LNCaP clone FGC (cell line): ENCODE results near the gene TNS3.

Experiments
- DNase-seq: peaks from one replicate; pipeline ENCODE4 v3.0.0-alpha.2; 2011; ENCODE audit warnings: low read depth
- H3K4me3 ChIP-seq: 2 replicates; pipeline ENCODE4 v1.5.1; 2011; ENCODE audit warnings: mild to moderate bottlenecking, low read depth, low read length, control low read depth
- TF ChIP-seq, protein P1 (sequence below): IDR thresholded peaks from 2 replicates; pipeline ENCODE4 v1.5.1; 2012; ENCODE audit warnings: mild to moderate bottlenecking; ENCODE audit not compliant: control insufficient read depth, insufficient read depth; ENCODE audit errors: extremely low read depth

Gene TNS3

DNA sequence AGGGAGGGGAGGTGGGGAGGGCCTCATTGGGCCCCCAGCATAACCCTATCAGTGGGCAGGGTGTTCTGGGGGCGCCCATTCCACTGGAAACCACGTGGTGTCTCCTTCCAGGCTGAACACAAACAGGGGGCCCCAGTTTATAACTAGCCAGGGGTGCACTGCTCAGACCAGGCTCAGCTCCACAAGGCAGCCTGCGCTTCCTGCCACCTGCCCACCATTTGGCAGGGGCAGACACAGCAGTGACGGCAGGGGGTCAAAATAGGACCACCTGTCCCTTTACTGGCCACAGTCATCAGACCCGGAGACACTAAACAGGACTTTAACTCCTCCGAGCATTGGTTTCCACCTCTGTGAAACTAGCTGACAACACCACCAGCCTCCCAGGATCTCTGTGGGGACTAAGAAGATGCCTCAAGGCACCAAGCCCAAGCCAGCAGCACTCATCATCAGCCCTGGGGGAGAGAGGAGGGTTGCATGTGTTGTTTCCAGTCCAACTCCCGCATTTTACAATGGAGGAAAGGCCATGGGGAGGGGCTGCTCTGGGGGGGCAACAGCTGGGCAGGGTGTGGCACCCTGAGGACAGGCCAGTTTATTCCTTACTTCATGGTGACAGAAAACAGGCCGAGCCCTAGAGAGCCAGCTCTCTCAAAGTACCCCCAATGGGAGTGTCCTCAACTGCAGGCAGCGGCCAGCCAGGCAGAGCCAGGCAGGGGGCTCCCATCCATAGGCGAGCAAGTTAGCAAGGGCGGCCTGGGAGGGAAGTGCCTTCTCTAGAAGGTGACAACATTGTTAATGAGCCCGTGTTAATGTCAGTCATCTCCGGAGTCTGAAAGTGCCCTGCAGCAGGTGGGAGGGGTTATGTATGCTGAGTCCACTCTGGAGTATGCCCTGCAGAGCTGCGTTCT is 127.6 kb downstream of the TNS3 start:
- no peak for DNase-seq
- H3K4me3 ChIP-seq: no peak overlapping the region
- TF ChIP-seq, protein P1, sequence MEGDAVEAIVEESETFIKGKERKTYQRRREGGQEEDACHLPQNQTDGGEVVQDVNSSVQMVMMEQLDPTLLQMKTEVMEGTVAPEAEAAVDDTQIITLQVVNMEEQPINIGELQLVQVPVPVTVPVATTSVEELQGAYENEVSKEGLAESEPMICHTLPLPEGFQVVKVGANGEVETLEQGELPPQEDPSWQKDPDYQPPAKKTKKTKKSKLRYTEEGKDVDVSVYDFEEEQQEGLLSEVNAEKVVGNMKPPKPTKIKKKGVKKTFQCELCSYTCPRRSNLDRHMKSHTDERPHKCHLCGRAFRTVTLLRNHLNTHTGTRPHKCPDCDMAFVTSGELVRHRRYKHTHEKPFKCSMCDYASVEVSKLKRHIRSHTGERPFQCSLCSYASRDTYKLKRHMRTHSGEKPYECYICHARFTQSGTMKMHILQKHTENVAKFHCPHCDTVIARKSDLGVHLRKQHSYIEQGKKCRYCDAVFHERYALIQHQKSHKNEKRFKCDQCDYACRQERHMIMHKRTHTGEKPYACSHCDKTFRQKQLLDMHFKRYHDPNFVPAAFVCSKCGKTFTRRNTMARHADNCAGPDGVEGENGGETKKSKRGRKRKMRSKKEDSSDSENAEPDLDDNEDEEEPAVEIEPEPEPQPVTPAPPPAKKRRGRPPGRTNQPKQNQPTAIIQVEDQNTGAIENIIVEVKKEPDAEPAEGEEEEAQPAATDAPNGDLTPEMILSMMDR: no peak

DNA sequence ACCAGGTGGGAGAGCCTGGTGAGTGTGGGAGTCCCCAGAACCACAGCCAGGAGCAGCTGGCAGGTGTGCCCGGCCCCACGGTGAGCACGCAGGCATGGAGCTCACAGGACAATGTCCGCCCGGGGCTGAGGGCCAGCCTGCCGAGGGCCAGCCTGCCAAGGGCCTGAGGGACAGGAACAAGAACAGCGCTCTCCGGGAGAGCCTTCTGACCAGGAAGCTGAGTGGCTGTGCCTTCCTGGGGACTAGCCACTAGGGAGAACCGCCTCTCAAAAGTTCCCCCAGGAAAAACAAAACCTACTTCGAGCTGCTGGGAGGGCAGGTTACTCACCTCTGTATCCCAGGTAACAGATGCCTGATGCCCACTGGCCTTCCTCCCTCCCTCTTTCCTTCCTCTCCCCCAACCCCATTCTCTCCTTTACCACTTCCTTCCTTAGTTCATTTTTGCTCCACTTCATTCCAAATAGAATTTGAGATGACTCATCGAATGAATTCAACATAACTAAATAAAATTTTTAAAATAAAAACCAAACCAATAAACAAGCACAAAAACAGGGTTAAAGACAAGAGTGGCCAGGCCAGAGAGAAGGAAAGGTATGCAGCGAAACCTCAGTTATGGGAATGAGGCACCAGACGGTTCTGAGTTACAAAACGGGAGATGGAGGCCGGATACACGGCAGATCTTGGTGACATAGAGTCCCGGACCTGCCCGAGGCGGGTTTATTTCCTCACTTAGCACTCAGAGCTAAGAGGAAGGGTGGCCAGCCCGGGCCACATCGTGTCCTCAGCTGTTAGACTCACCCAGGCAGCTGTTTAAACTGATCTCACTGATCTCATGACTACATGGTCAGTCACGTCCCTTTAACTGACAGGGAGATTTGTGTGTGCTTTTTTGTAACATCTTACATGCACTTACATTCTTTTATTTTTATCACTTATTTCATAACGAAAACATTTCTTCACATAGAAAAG is 128.5 kb downstream of the TNS3 start:
- TF ChIP-seq, protein P1: no peak
- no peak overlapping the region for H3K4me3 ChIP-seq
- DNase-seq: no peak

DNA sequence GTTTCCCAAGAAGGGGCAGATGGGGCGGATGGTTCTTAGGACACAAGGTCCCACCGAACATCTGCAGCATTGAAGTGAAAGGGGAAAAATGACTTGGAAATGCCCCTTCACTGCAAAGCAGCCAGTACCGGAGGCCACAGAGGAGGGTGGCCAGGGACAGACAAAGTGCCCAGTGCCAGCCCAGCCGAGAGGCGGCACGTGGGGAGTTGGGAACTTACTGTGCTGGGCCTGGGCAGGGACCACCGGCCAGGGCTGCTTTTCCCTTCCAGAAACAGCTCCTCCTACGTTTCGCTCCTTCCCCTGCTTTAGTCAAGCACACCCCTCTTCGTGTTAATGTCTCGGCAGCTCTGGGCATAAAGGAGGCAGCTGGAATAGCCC is 129.2 kb downstream of the TNS3 start:
- TF ChIP-seq, protein P1: no peak
- no peak for DNase-seq
- H3K4me3 ChIP-seq: no peak overlapping the region

DNA sequence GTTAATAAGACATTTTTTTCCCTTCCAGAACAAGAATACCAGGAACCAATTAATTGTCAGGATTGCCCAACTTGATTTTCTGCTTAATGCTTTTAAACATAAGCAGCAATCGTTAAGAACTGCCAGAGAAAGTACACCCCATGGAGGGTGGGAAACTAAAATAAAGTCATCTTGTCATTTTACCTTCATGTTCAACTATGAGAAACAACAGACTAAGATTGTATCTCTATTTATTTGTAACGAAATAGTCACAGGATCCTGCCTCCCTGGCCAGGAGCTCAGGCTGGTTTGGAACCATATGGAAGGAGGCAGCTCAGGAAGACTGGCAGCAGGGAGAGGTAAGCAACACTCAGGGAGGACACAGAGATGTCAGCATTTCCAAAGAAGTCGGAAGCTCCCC is 129.6 kb downstream of the TNS3 start:
- H3K4me3 ChIP-seq: no peak overlapping the region
- TF ChIP-seq, protein P1: no peak
- no peak for DNase-seq

DNA sequence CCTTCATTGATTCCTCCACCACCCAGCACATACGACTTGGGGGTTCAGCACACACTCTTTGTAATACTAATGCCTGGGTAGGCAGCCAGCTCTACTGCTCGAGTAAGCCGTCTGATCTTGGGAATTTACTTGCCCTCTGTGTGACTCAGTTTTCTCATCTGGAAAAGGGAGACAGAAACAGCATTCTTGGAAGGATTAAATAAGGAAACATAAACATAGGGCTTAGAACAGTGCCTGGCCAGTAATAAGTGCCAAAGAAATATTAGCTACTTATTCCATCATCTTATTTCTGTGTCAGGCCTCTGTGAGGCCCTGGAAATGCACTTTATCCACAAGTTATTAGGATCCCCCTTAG is 130.1 kb downstream of the TNS3 start:
- H3K4me3 ChIP-seq: no peak overlapping the region
- no peak for DNase-seq
- TF ChIP-seq, protein P1: no peak

DNA sequence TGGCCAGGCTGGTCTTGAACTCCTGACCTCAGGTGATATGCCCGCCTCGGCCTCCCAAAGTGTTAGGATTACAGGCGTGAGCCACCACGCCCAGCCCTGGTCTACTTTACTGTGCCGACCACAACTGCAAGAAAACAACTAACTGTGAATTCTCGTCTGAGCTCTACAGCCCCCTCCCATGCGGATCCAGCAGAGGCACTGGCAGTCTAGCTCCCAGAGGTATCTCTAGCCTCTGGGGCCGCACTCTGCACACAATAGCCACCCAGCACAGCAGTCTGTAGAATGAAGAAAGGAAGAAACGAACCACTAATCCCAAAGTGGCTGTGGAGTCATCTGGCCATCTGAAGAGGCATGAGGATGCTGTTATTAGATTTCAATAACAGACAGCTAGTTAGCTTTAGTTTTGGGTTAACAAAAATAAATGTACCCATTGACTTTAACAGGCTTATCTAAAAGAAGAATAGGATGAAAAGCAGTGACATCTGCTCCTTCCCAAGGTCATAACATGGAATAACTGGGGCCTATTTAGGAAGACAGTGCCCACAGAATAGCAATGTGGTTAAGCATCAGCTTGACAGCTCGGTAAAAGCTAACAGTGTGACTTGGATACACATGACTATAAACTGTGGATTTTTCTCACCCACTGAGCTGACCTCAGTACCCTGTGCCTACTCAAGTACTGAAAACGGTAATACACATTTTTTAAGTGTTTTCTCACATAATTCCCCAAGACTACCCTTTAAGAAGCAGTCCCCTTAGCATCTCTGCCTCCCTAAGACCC is 131.9 kb downstream of the TNS3 start:
- DNase-seq: no peak
- TF ChIP-seq, protein P1: no peak
- no peak overlapping the region for H3K4me3 ChIP-seq
